Small intestine (tissue), 7 donors: Measurements from ENCODE around the gene PTPN6. TPM values are rescaled to one million over a fixed set of nuclear protein-coding genes. Genes with fewer than 3 reads are reported as not detected.

Experiments used
- DNase-seq, 2 donors: peaks; one replicate each; pipeline versions ENCODE4 v3.0.0 to v3.0.0-alpha.2; 2013
- FAIRE-seq: peaks from 2 replicates; lab custom pipeline; 2012; peaks lifted over from hg19 to GRCh38; lab: Jason Lieb, UNC
- H3K27ac ChIP-seq, 3 donors: one replicate each; pipeline ENCODE4 v1.5.1; 2013; ENCODE audit warnings: low read length in 2 of 3, mild to moderate bottlenecking in 2 of 3, control low read depth in 1 of 3, inconsistent platforms in 1 of 3, low read depth in 1 of 3, moderate library complexity in 1 of 3
- H3K27me3 ChIP-seq, 3 donors: one replicate each; pipeline ENCODE4 v1.6.1; 2013; ENCODE audit warnings: low read length in 3 of 3, inconsistent platforms in 1 of 3; ENCODE audit not compliant: control insufficient read depth in 3 of 3, insufficient read depth in 3 of 3
- H3K36me3 ChIP-seq, 3 donors: one replicate each; pipeline ENCODE4 v1.6.1; 2013; ENCODE audit warnings: low read length in 3 of 3, inconsistent platforms in 1 of 3, low read depth in 1 of 3, mild to moderate bottlenecking in 1 of 3, moderate library complexity in 1 of 3; ENCODE audit not compliant: control insufficient read depth in 3 of 3, insufficient read depth in 2 of 3
- H3K4me1 ChIP-seq, 3 donors: one replicate each; pipeline ENCODE4 v1.6.1; 2013; ENCODE audit warnings: low read length in 2 of 3, inconsistent platforms in 1 of 3, low read depth in 1 of 3, mild to moderate bottlenecking in 1 of 3, moderate library complexity in 1 of 3; ENCODE audit not compliant: control insufficient read depth in 3 of 3, insufficient read depth in 2 of 3
- H3K4me3 ChIP-seq, 3 donors: one replicate each; pipeline ENCODE4 v1.5.1; 2013; ENCODE audit warnings: low read length in 3 of 3, control low read depth in 1 of 3, inconsistent platforms in 1 of 3, low read depth in 1 of 3, mild to moderate bottlenecking in 1 of 3, moderate library complexity in 1 of 3
- H3K9me3 ChIP-seq, 2 donors: one replicate each; pipeline ENCODE4 v1.6.1; 2013; ENCODE audit warnings: low read depth in 1 of 2, low read length in 1 of 2; ENCODE audit not compliant: control insufficient read depth in 2 of 2, insufficient read depth in 1 of 2
- WGBS, 3 donors: extraction: QIAGEN DNeasy Blood & Tissue Kit; methylation state at CpG; one replicate each; pipeline ENCODE4 v1.1.7; 2013; 5-methylcytosine and 5-hydroxymethylcytosine counted together
- polyA plus RNA-seq, 4 donors: library from polyadenylated mRNA; stranded (reverse) in 3 of 4; unstranded in 1 of 4; fragments of 200-250 nt in 3 of 4; fragments of 120-200 nt in 1 of 4; gene quantifications; one replicate each; pipeline versions ENCODE4 v1.2.1 to v1.2.3, GENCODE V29; 2013
- donor health status: healthy with polysubstance abuse.
- donor health status: control.
- donor health status: control.
- donor health status: Bipolar disorder and iron deficiency.
- donor health status: healthy.

PTPN6 gene
- polyA plus RNA-seq, 4 donors: 37.4 to 81.1 (median 58.7) TPM

DNA sequence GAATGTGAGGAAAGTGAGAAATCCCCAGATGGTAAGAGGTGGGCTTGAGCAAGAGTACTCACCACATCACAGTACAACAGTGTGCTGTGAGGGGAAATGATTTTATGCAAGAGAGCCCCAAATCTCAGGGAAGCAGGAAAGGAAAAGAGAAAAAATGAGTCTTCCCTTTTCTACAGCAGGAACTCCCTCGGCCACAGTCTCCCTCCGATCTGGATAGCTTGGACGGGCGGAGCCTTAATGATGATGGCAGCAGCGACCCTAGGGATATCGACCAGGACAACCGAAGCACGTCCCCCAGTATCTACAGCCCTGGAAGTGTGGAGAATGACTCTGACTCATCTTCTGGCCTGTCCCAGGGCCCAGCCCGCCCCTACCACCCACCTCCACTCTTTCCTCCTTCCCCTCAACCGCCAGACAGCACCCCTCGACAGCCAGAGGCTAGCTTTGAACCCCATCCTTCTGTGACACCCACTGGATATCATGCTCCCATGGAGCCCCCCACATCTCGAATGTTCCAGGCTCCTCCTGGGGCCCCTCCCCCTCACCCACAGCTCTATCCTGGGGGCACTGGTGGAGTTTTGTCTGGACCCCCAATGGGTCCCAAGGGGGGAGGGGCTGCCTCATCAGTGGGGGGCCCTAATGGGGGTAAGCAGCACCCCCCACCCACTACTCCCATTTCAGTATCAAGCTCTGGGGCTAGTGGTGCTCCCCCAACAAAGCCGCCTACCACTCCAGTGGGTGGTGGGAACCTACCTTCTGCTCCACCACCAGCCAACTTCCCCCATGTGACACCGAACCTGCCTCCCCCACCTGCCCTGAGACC lies 15.6 kb upstream of the PTPN6 start:
- H3K4me3 ChIP-seq: no peak overlapping the region
- H3K27me3 ChIP-seq: no peaks in the 10 kb centered on the region
- no peak for DNase-seq
- peaks cover 7 to 64% (median 8%) of the 10 kb centered on the region in 3 donors for H3K36me3 ChIP-seq
- H3K4me1 ChIP-seq: peaks cover 2 to 25% (median 4%) of the 10 kb centered on the region in 3 donors
- H3K9me3 ChIP-seq: no peaks in the 10 kb centered on the region
- WGBS, 3 donors: 59 to 72% (median 72%) methylated on average over 13 to 14 of the region's 14 CpGs
- FAIRE-seq: no peak
- peak overlapping the region in 1 of 3 donors; percentile 12 for H3K27ac ChIP-seq

DNA sequence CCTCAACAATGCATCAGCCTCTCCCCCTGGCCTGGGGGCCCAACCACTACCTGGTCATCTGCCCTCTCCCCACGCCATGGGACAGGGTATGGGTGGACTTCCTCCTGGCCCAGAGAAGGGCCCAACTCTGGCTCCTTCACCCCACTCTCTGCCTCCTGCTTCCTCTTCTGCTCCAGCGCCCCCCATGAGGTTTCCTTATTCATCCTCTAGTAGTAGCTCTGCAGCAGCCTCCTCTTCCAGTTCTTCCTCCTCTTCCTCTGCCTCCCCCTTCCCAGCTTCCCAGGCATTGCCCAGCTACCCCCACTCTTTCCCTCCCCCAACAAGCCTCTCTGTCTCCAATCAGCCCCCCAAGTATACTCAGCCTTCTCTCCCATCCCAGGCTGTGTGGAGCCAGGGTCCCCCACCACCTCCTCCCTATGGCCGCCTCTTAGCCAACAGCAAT lies 14.9 kb upstream of the PTPN6 start:
- Histone ChIP-seq H3K4me1 (peaks cover 2 to 25% (median 4%) of the 10 kb centered on the region in 3 donors), H3K27ac (peak overlapping the region in 1 of 3 donors; percentile 89), H3K36me3 (peaks cover 7 to 70% (median 8%) of the 10 kb centered on the region in 3 donors), H3K4me3 (no peak overlapping the region), H3K9me3 (no peaks in the 10 kb centered on the region), H3K27me3 (no peaks in the 10 kb centered on the region)
- no peak for DNase-seq
- no peak for FAIRE-seq
- WGBS, 3 donors: 79 to 100% (median 86%) methylated on average over 2 to 3 of the region's 3 CpGs

- H3K9me3 ChIP-seq: no peaks in the 10 kb centered on the region
- FAIRE-seq (no peak), DNase-seq (peak in 1 of 2 donors; percentile 44)
- H3K27ac ChIP-seq: peak overlapping the region; percentile 89 to 95 (median 92)
- H3K4me3 ChIP-seq: peak overlapping the region; percentile 62 to 71 (median 63)
- H3K4me1 ChIP-seq: peaks cover 2 to 25% (median 4%) of the 10 kb centered on the region in 3 donors
- H3K27me3 ChIP-seq: no peaks in the 10 kb centered on the region
- WGBS, 3 donors: 19 to 33% (median 27%) methylated on average over 31 to 36 of the region's 36 CpGs
- peaks cover 8 to 77% (median 8%) of the 10 kb centered on the region in 3 donors for H3K36me3 ChIP-seq
These were observed 14.3 kb upstream of the PTPN6 start for GRCh38 chr12:6936636-6937480.

- FAIRE-seq: no peak
- H3K36me3 ChIP-seq: peaks cover 8 to 84% (median 10%) of the 10 kb centered on the region in 3 donors
These were observed 13.4 kb upstream of the PTPN6 start for GRCh38 chr12:6937481-6938352.

DNA sequence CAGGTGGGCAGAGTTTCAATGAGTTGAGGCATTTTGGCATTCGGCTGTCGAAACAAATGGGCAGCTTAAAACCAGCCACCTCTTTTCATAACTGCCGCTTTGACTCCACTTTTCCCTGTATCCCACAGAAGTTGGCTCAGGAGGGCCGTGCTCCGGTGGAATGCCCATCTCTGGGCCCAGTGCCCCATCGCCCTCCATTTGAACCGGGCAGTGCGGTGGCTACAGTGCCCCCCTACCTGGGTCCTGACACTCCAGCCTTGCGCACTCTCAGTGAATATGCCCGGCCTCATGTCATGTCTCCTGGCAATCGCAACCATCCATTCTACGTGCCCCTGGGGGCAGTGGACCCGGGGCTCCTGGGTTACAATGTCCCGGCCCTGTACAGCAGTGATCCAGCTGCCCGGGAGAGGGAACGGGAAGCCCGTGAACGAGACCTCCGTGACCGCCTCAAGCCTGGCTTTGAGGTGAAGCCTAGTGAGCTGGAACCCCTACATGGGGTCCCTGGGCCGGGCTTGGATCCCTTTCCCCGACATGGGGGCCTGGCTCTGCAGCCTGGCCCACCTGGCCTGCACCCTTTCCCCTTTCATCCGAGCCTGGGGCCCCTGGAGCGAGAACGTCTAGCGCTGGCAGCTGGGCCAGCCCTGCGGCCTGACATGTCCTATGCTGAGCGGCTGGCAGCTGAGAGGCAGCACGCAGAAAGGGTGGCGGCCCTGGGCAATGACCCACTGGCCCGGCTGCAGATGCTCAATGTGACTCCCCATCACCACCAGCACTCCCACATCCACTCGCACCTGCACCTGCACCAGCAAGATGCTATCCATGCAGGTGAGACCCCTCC lies 12.6 kb upstream of the PTPN6 start:
- DNase-seq (no peak), FAIRE-seq (no peak)
- peak overlapping the region in 1 of 3 donors; percentile 63 for H3K4me3 ChIP-seq
- no peaks in the 10 kb centered on the region for H3K9me3 ChIP-seq
- H3K4me1 ChIP-seq: peaks cover 2 to 26% (median 4%) of the 10 kb centered on the region in 3 donors
- no peaks in the 10 kb centered on the region for H3K27me3 ChIP-seq
- WGBS, 3 donors: 83 to 85% (median 83%) methylated on average over 32 of the region's 32 CpGs
- H3K36me3 ChIP-seq: peaks cover 8 to 79% (median 10%) of the 10 kb centered on the region in 3 donors
- peak overlapping the region; percentile 8 to 95 (median 92) for H3K27ac ChIP-seq

More at GRCh38 chr12:6937481-6938352, 13.4 kb upstream of the PTPN6 start:
- H3K4me1 ChIP-seq: peaks cover 2 to 20% (median 4%) of the 10 kb centered on the region in 3 donors
- H3K27me3 ChIP-seq: no peaks in the 10 kb centered on the region
- WGBS, 3 donors: 0% methylated on average over 72 to 80 of the region's 80 CpGs
- peak overlapping the region; percentile 89 to 95 (median 92) for H3K27ac ChIP-seq
- peak overlapping the region; percentile 62 to 71 (median 63) for H3K4me3 ChIP-seq
- H3K9me3 ChIP-seq: no peaks in the 10 kb centered on the region
- peak; percentile 96 to 98 for DNase-seq

DNA sequence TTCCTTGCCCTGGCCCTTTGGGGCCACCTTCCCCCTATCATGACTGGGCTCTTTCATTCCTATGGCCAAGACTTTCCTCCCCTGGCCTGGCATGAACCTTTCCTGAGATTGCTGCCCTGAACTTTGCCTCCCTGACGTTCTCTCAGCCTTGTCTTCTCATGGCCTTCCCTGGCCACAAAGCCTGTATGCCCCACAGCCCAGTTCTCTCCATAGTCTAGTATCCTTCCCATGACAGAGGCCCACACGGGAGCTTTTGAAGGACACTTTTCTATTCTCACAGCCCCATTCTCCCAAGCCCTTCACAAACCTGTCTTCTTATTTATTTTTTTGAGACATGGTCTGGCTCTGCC lies 12.0 kb upstream of the PTPN6 start:
- WGBS, 3 donors: 37 to 69% (median 50%) methylated on average over 2 of the region's 2 CpGs
- Histone ChIP-seq H3K36me3 (peaks cover 5 to 73% (median 7%) of the 10 kb centered on the region in 3 donors), H3K27ac (peak overlapping the region in 1 of 3 donors; percentile 11), H3K4me3 (no peak overlapping the region), H3K9me3 (no peaks in the 10 kb centered on the region), H3K4me1 (peaks cover 0 to 26% (median 4%) of the 10 kb centered on the region in 3 donors), H3K27me3 (no peaks in the 10 kb centered on the region)
- DNase-seq (no peak), FAIRE-seq (no peak)

DNA sequence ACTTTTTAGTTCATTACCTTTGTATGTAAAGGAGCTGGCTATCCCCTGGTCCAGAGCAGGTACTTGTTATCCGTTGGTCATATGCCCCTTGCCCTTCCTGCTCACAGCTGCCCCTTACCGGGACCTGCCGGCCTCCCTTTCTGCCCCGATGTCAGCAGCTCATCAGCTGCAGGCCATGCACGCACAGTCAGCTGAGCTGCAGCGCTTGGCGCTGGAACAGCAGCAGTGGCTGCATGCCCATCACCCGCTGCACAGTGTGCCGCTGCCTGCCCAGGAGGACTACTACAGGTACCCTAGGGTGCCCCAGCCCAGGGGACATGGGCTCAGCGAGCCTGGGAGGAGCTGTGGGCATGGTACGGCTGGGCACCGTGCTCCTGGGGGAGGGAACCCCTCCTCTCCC lies 9.9 kb upstream of the PTPN6 start:
- Histone ChIP-seq H3K4me3 (no peak overlapping the region), H3K4me1 (peaks cover 5 to 43% (median 8%) of the 10 kb centered on the region in 3 donors), H3K27ac (no peak overlapping the region), H3K9me3 (no peaks in the 10 kb centered on the region), H3K36me3 (peaks cover 0 to 59% (median 2%) of the 10 kb centered on the region in 3 donors), H3K27me3 (no peaks in the 10 kb centered on the region)
- WGBS, 3 donors: 84 to 89% (median 88%) methylated on average over 12 of the region's 12 CpGs
- FAIRE-seq (no peak), DNase-seq (no peak)
